ENCODE data around the gene ZNF260. TPM values are rescaled to one million over a fixed set of nuclear protein-coding genes. Genes with fewer than 3 reads are reported as not detected.

ZNF260 gene
- total RNA-seq, 3 donors from 2014 or later, result 9.1 to 35.6 (median 22.0) TPM

DNA sequence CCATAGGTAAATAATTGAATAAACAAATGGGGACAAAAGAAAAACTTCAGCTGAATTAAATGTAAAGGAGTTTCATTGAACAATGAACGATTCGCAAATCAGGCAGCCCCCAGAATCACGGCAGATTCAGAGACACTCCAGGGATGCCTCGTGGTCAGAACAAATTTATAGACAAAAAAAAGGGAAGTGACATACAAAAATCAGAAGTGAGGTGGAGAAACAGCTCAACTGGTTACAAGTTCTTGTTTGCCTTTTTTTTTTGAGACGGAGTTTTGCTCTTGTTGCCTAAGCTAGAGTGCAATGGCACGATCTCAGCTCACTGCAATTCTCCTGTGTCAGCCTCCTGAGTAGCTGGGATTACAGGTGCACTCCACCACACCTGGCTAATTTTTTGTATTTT, 44.4 kb downstream of the ZNF260 start:
- Histone ChIP-seq H3K27ac (no peak overlapping the region), H3K27me3 (no peaks in the 10 kb centered on the region), H3K36me3 (no peaks in the 10 kb centered on the region), H3K4me1 (peaks cover 0 to 6% of the 10 kb centered on the region in 2 donors), H3K9me3 (peaks cover 5 to 20% of the 10 kb centered on the region in 2 donors), H3K4me3 (no peak overlapping the region)
- no peak for DNase-seq (ENCODE audit: low spot score in 2 of 2)
- intact Hi-C loops (cut with DNase I; ENCODE audit: low total_unique reads), result no loop called here
- TF ChIP-seq, protein P1, sequence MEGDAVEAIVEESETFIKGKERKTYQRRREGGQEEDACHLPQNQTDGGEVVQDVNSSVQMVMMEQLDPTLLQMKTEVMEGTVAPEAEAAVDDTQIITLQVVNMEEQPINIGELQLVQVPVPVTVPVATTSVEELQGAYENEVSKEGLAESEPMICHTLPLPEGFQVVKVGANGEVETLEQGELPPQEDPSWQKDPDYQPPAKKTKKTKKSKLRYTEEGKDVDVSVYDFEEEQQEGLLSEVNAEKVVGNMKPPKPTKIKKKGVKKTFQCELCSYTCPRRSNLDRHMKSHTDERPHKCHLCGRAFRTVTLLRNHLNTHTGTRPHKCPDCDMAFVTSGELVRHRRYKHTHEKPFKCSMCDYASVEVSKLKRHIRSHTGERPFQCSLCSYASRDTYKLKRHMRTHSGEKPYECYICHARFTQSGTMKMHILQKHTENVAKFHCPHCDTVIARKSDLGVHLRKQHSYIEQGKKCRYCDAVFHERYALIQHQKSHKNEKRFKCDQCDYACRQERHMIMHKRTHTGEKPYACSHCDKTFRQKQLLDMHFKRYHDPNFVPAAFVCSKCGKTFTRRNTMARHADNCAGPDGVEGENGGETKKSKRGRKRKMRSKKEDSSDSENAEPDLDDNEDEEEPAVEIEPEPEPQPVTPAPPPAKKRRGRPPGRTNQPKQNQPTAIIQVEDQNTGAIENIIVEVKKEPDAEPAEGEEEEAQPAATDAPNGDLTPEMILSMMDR (IDR thresholded peaks at IDR 0.05), result no peak
- TF ChIP-seq POLR2AphosphoS5 (IDR thresholded peaks at IDR 0.05), result no peak
- TF ChIP-seq POLR2A (IDR thresholded peaks at IDR 0.05), result no peak

DNA sequence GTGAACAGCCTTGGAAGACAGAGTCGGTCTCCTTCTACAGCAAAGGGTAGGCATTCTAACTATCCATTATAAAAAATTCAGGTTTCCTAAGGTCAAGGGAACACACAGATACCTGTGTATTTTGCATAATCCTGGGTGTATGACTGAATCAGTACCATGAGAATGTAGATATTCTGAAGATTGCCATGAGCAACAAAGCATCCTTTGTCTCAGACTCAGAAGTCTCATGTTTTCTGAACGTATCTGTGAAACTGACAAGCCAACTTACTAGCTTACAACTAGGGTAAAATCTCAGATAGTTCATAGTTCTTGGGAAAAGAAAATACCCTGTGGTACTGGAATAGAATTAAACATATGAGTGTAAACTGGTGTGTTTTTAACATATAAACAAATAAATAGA, 45.2 kb downstream of the ZNF260 start:
- peaks cover 5 to 22% of the 10 kb centered on the region in 2 donors for H3K9me3 ChIP-seq
- no peak for DNase-seq (ENCODE audit: low spot score in 2 of 2)
- no peak overlapping the region for H3K4me3 ChIP-seq
- H3K36me3 ChIP-seq, result no peaks in the 10 kb centered on the region
- no peaks in the 10 kb centered on the region for H3K4me1 ChIP-seq
- H3K27ac ChIP-seq, result no peak overlapping the region
- TF ChIP-seq POLR2AphosphoS5 (IDR thresholded peaks at IDR 0.05) (no peak), POLR2A (IDR thresholded peaks at IDR 0.05) (no peak)
- TF ChIP-seq, protein P1 (IDR thresholded peaks at IDR 0.05), result no peak
- intact Hi-C loops (cut with DNase I; ENCODE audit: low total_unique reads), result no loop called here
- no peaks in the 10 kb centered on the region for H3K27me3 ChIP-seq

Other genes starting within 250 kb of the ZNF260 start
- gene ZFP14, start 149.1 kb downstream of the ZNF260 start, total RNA-seq, result 10 to 100 TPM in 1 of 3 donors, 1 to 10 TPM in 2; 5.3 to 13.3 (median 8.5) TPM
- gene ZFP82, start 109.6 kb downstream of the ZNF260 start, total RNA-seq, result 10 to 100 TPM in 1 of 3 donors, 1 to 10 TPM in 2; 3.4 to 13.6 (median 9.5) TPM
- 10 to 100 TPM; 10.2 to 14.7 (median 11.4) TPM for gene ZNF566, start 38.7 kb downstream of the ZNF260 start, total RNA-seq
- 10 to 100 TPM in 2 of 3 donors, 1 to 10 TPM in 1; 8.2 to 20.3 (median 14.7) TPM for gene ZNF529, start 45.0 kb upstream of the ZNF260 start, total RNA-seq
- gene ZNF382, start 77.0 kb upstream of the ZNF260 start, total RNA-seq, result 10 to 100 TPM in 1 of 3 donors, 1 to 10 TPM in 2; 2.6 to 13.0 (median 6.6) TPM
- gene ZNF461, start 138.6 kb upstream of the ZNF260 start, total RNA-seq, result 10 to 100 TPM in 1 of 3 donors, 1 to 10 TPM in 2; 8.2 to 13.6 (median 9.0) TPM
- gene ZNF567, start 159.3 kb upstream of the ZNF260 start, total RNA-seq, result 10 to 100 TPM in 2 of 3 donors, 1 to 10 TPM in 1; 3.8 to 20.6 (median 15.1) TPM
- gene ZNF850, start 244.5 kb upstream of the ZNF260 start, total RNA-seq, result 1 to 10 TPM; 2.3 to 8.5 (median 2.4) TPM